HL-60 (cell line): ENCODE data around the gene HS3ST4.

Experiments
- DNase-seq, 2 experiments: peaks; one replicate each; pipeline ENCODE4 v3.0.0-alpha.2; 2010 to 2020; ENCODE audit warnings: low read depth in 1 of 2, low spot score in 1 of 2
- H3K27ac ChIP-seq: fragments of 250-450 bp; sonication (Bioruptor Pico); replicated peaks from 2 replicates; pipeline ENCODE4 v1.5.1; 2020; ENCODE audit warnings: mild to moderate bottlenecking, moderate library complexity
- H3K27me3 ChIP-seq: fragments of 250-450 bp; sonication (Bioruptor Pico); 2 replicates; pipeline ENCODE4 v1.5.1; 2021; ENCODE audit warnings: mild to moderate bottlenecking, moderate library complexity; ENCODE audit not compliant: insufficient read depth, poor library complexity, severe bottlenecking
- H3K4me3 ChIP-seq: replicated peaks from 2 replicates; pipeline ENCODE4 v1.5.1; 2011; ENCODE audit warnings: mild to moderate bottlenecking, control low read depth, low read length; ENCODE audit not compliant: insufficient read depth
- CTCF ChIP-seq: IDR thresholded peaks from one replicate; pipeline ENCODE4 v1.5.1; 2011; ENCODE audit warnings: low read length, control low read depth, inconsistent platforms; ENCODE audit not compliant: insufficient read depth
- GABPA ChIP-seq: IDR thresholded peaks from 2 replicates; pipeline ENCODE4 v1.6.1; 2012; ENCODE audit warnings: low read depth
- POLR2AphosphoS5 ChIP-seq: IDR thresholded peaks from 2 replicates; pipeline ENCODE4 v1.6.1; 2012; ENCODE audit warnings: low read depth
- SPI1 ChIP-seq: IDR thresholded peaks from 2 replicates; pipeline ENCODE4 v1.6.1; 2012; ENCODE audit warnings: low read depth, mild to moderate bottlenecking, borderline replicate concordance
- TF ChIP-seq, protein P1 (sequence below): IDR thresholded peaks from 2 replicates; pipeline ENCODE4 v1.6.1; 2012; ENCODE audit warnings: low read depth; ENCODE audit not compliant: insufficient replicate concordance

HS3ST4 gene

GRCh38 chr16:25748092-25748654 lies 56.4 kb downstream of the HS3ST4 start:
- Histone ChIP-seq H3K27ac (no peak overlapping the region), H3K27me3 (no peaks in the 10 kb centered on the region), H3K4me3 (no peak overlapping the region)
- no peak for DNase-seq
- no peak for TF ChIP-seq CTCF
- TF ChIP-seq, protein P1, sequence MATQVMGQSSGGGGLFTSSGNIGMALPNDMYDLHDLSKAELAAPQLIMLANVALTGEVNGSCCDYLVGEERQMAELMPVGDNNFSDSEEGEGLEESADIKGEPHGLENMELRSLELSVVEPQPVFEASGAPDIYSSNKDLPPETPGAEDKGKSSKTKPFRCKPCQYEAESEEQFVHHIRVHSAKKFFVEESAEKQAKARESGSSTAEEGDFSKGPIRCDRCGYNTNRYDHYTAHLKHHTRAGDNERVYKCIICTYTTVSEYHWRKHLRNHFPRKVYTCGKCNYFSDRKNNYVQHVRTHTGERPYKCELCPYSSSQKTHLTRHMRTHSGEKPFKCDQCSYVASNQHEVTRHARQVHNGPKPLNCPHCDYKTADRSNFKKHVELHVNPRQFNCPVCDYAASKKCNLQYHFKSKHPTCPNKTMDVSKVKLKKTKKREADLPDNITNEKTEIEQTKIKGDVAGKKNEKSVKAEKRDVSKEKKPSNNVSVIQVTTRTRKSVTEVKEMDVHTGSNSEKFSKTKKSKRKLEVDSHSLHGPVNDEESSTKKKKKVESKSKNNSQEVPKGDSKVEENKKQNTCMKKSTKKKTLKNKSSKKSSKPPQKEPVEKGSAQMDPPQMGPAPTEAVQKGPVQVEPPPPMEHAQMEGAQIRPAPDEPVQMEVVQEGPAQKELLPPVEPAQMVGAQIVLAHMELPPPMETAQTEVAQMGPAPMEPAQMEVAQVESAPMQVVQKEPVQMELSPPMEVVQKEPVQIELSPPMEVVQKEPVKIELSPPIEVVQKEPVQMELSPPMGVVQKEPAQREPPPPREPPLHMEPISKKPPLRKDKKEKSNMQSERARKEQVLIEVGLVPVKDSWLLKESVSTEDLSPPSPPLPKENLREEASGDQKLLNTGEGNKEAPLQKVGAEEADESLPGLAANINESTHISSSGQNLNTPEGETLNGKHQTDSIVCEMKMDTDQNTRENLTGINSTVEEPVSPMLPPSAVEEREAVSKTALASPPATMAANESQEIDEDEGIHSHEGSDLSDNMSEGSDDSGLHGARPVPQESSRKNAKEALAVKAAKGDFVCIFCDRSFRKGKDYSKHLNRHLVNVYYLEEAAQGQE, result no peak

- DNase-seq, result no peak
- Histone ChIP-seq H3K27ac (no peak overlapping the region), H3K27me3 (no peaks in the 10 kb centered on the region), H3K4me3 (no peak overlapping the region)
- TF ChIP-seq POLR2AphosphoS5 (no peak), SPI1 (no peak), CTCF (no peak), GABPA (no peak)
- TF ChIP-seq, protein P1, result no peak
These were observed 58.9 kb downstream of the HS3ST4 start for GRCh38 chr16:25750488-25751216.

GRCh38 chr16:25751230-25751835 lies 59.6 kb downstream of the HS3ST4 start:
- TF ChIP-seq POLR2AphosphoS5 (no peak), SPI1 (no peak), CTCF (no peak), GABPA (no peak)
- TF ChIP-seq, protein P1, result no peak
- Histone ChIP-seq H3K27me3 (no peaks in the 10 kb centered on the region), H3K4me3 (no peak overlapping the region), H3K27ac (no peak overlapping the region)
- DNase-seq, result no peak
